ENCODE data around the gene ADAMTS4. TPM values are rescaled to one million over a fixed set of nuclear protein-coding genes. Genes with fewer than 3 reads are reported as not detected.

ADAMTS4 gene
- total and polyA plus RNA-seq, 9 of the 15 experiments (the other 6 are each of a cell fraction or from before 2014, with no cell fraction given) = 0.07 to 3.7 (median 0.41) TPM

DNA sequence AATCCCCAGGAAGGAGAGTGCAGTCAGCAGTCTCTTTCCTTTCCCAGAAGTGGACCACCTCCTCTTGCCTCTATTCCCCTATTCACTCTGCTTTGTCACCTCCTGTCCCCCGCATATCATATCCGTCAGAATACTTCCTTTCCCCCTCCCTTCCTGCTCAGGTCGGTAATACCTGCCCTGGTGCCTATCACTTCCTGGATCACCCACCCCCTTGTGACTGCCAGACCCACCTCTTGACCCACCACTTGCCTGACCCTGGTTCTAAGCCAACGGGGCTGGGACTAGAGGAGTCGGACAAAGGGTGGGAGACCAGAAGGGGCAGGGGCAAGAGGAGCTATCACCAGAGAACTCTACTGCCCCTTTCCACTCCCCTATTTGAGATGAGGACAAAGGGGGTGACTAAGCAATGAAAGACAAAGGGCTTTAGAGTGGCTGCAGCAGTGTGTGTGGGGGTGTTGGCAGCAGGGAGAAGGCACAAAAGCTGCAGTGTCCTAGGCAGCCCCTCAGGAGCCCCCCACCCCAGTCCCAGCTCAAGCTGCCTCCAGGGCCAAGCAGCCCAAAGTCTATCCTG lies 1.7 kb upstream of the ADAMTS4 start (continued):
- TF ChIP-seq PHF8 (IDR thresholded peaks at IDR 0.05; ENCODE audit: borderline replicate concordance, low read length) = no peak
- peak; percentile 8 for TF ChIP-seq TAF1 (IDR thresholded peaks at IDR 0.05; ENCODE audit: control insufficient read depth, extremely low read depth, insufficient read depth, low read length, severe bottlenecking)
- peak; percentile 45 for TF ChIP-seq ARID1B (IDR thresholded peaks at IDR 0.05)
- TF ChIP-seq SIRT6 (IDR thresholded peaks at IDR 0.05; ENCODE audit: low read depth, low read length) = no peak
- TF ChIP-seq TOE1 (IDR thresholded peaks at IDR 0.05; ENCODE audit: borderline replicate concordance) = no peak
- TF ChIP-seq TOE1 (CRISPR knock-in tag; IDR thresholded peaks at IDR 0.05; ENCODE audit: borderline replicate concordance, low read depth) = 0 out of 2 replicates have a peak, but pooled peaks have one; percentile 43
- TF ChIP-seq TEAD4 (IDR thresholded peaks at IDR 0.05; ENCODE audit: low read length) = no peak
- no peak for TF ChIP-seq TEAD4 (CRISPR knock-in tag; IDR thresholded peaks at IDR 0.05; ENCODE audit: borderline replicate concordance)
- TF ChIP-seq ZBTB2 (IDR thresholded peaks at IDR 0.05) = peak; percentile 63
- TF ChIP-seq CTCF (IDR thresholded peaks at IDR 0.05 in 2 of 3, conservative IDR thresholded peaks at IDR 0.05 in 1 of 3; ENCODE audit: insufficient read depth in 2 of 3, low read depth in 1 of 3, low read length in 3 of 3) = no peak
- 0 out of 2 replicates have a peak, but pooled peaks have one; percentile 36 for TF ChIP-seq SMARCE1 (IDR thresholded peaks at IDR 0.05)
- no peak for TF ChIP-seq E2F4 (CRISPR knock-in tag; IDR thresholded peaks at IDR 0.05; ENCODE audit: low read depth)
- no peak for TF ChIP-seq PRMT5 (CRISPR knock-in tag; IDR thresholded peaks at IDR 0.05)
- TF ChIP-seq RBM39 (optimal IDR thresholded peaks at IDR 0.05; ENCODE audit: low read depth, low read length) = peak; percentile 25
- TF ChIP-seq CHCHD3 (CRISPR knock-in tag; IDR thresholded peaks at IDR 0.05) = no peak
- TF ChIP-seq ZKSCAN8 (CRISPR knock-in tag; IDR thresholded peaks at IDR 0.05) = no peak
- TF ChIP-seq THAP7 (CRISPR knock-in tag; IDR thresholded peaks at IDR 0.05) = no peak
- no peak for TF ChIP-seq CHAMP1 (IDR thresholded peaks at IDR 0.05)
- TF ChIP-seq LARP7 (IDR thresholded peaks at IDR 0.05) = no peak
- TF ChIP-seq SMARCB1 (IDR thresholded peaks at IDR 0.05; ENCODE audit: insufficient read length, low read depth) = no peak
- TF ChIP-seq ZNF224 (CRISPR knock-in tag; IDR thresholded peaks at IDR 0.05) = no peak
